IMR-90 (cell line): ENCODE results near the gene ZNF436. TPM values are rescaled to one million over a fixed set of nuclear protein-coding genes. Genes with fewer than 3 reads are reported as not detected.

Experiments
- ATAC-seq: fragments of 200-7000 bp; cut with Tn5 transposase; 2 replicates; pipeline ENCODE4 v1.9.1; 2020; ENCODE audit warnings: low read depth, mild to moderate bottlenecking, moderate library complexity
- BruUV-seq: library from RNA; stranded (reverse); fragments of 400-500 nt; replicated peaks from 2 replicates; lab custom pipeline; 2021; lab: Mats Ljungman, UMichigan
- CTCF ChIA-PET: fragments of 300-600 bp; formaldehyde crosslinking; extraction: SDS; loops from one replicate; lab custom pipeline; 2021; ENCODE audit warnings: antibody characterized with exemption; lab: Yijun Ruan, JAX
- POLR2A ChIA-PET: fragments of 300-600 bp; sonication (Branson Sonifier 250); formaldehyde crosslinking; loops from one replicate; lab custom pipeline; 2022; ENCODE audit warnings: antibody characterized with exemption; ENCODE audit not compliant: unreplicated experiment; lab: Charles Lee
- DNase-seq: peaks from one replicate; pipeline ENCODE4 v3.0.0; 2013
- H2AFZ ChIP-seq: replicated peaks from 2 replicates; pipeline ENCODE3; 2013; ENCODE audit warnings: low read length, mild to moderate bottlenecking; ENCODE audit not compliant: poor library complexity
- H2AK5ac ChIP-seq: 2 replicates; pipeline ENCODE4 v1.6.1; 2013; ENCODE audit warnings: low read depth, low read length, inconsistent platforms
- H2AK9ac ChIP-seq: replicated peaks from 2 replicates; pipeline ENCODE3; 2013; ENCODE audit warnings: mild to moderate bottlenecking, low read depth, low read length, moderate library complexity; ENCODE audit not compliant: poor library complexity
- H2BK120ac ChIP-seq: 2 replicates; pipeline ENCODE4 v1.6.1; 2013; ENCODE audit warnings: low read depth, low read length, inconsistent platforms
- H2BK15ac ChIP-seq: 3 replicates; pipeline ENCODE4 v1.6.1; 2013; ENCODE audit warnings: low read depth, low read length, inconsistent platforms
- H2BK20ac ChIP-seq: 2 replicates; pipeline ENCODE4 v1.6.1; 2013; ENCODE audit warnings: low read depth, mild to moderate bottlenecking, inconsistent platforms, low read length, moderate library complexity
- H2BK5ac ChIP-seq: 2 replicates; pipeline ENCODE4 v1.6.1; 2013; ENCODE audit warnings: mild to moderate bottlenecking, low read depth, low read length, inconsistent platforms; ENCODE audit not compliant: poor library complexity, severe bottlenecking
- H3K14ac ChIP-seq: replicated peaks from 2 replicates; pipeline ENCODE4 v1.6.1; 2013; ENCODE audit warnings: low read depth, low read length, inconsistent platforms
- H3K18ac ChIP-seq: 2 replicates; pipeline ENCODE4 v1.6.1; 2013; ENCODE audit warnings: low read depth, low read length, control low read depth
- H3K23ac ChIP-seq: 2 replicates; pipeline ENCODE4 v1.6.1; 2013; ENCODE audit warnings: low read depth, low read length, inconsistent platforms
- H3K27ac ChIP-seq: 2 replicates; pipeline ENCODE4 v1.5.1; 2013; ENCODE audit warnings: mild to moderate bottlenecking, control low read depth, low read length; ENCODE audit not compliant: insufficient read depth
- H3K27me3 ChIP-seq: 2 replicates; pipeline ENCODE4 v1.6.1; 2013; ENCODE audit warnings: low read length; ENCODE audit not compliant: control insufficient read depth, insufficient read depth
- H3K36me3 ChIP-seq: 2 replicates; pipeline ENCODE4 v1.6.1; 2013; ENCODE audit warnings: low read length, mixed read lengths; ENCODE audit not compliant: control insufficient read depth, insufficient read depth
- H3K4ac ChIP-seq: 2 replicates; pipeline ENCODE4 v1.6.1; 2013; ENCODE audit warnings: low read depth, low read length, inconsistent platforms
- H3K4me1 ChIP-seq: 2 replicates; pipeline ENCODE4 v1.6.1; 2013; ENCODE audit warnings: low read length, mixed read lengths; ENCODE audit not compliant: control insufficient read depth, insufficient read depth
- H3K4me2 ChIP-seq: 2 replicates; pipeline ENCODE4 v1.6.1; 2013; ENCODE audit warnings: low read depth, mild to moderate bottlenecking, control low read depth, low read length, moderate library complexity
- H3K4me3 ChIP-seq: 2 replicates; pipeline ENCODE4 v1.5.1; 2013; ENCODE audit warnings: low read depth, mild to moderate bottlenecking, control low read depth, low read length, moderate library complexity; ENCODE audit not compliant: insufficient read depth
- H3K56ac ChIP-seq: 2 replicates; pipeline ENCODE4 v1.6.1; 2013; ENCODE audit warnings: low read length, inconsistent platforms; ENCODE audit not compliant: insufficient read depth; ENCODE audit errors: extremely low read depth
- H3K79me1 ChIP-seq, 2 experiments: 2 replicates each; pipeline ENCODE4 v1.6.1; 2013; ENCODE audit warnings: low read length in 2 of 2, inconsistent platforms in 1 of 2, low read depth in 1 of 2
- H3K9ac ChIP-seq: 2 replicates; pipeline ENCODE4 v1.6.1; 2013; ENCODE audit warnings: low read depth, low read length, control low read depth
- H3K9me1 ChIP-seq: 2 replicates; pipeline ENCODE4 v1.6.1; 2013; ENCODE audit warnings: low read length, inconsistent platforms; ENCODE audit not compliant: insufficient read depth
- H3K9me3 ChIP-seq: 2 replicates; pipeline ENCODE4 v1.6.1; 2013; ENCODE audit warnings: low read length; ENCODE audit not compliant: control insufficient read depth, insufficient read depth
- H4K20me1 ChIP-seq: 2 replicates; pipeline ENCODE4 v1.6.1; 2013; ENCODE audit warnings: low read length, inconsistent platforms; ENCODE audit not compliant: insufficient read depth
- H4K5ac ChIP-seq: 2 replicates; pipeline ENCODE4 v1.6.1; 2013; ENCODE audit warnings: mild to moderate bottlenecking, low read depth, low read length, control low read depth
- H4K8ac ChIP-seq, 2 experiments: 2 replicates each; pipeline ENCODE4 v1.6.1; 2013; ENCODE audit warnings: low read depth in 2 of 2, low read length in 2 of 2, control low read depth in 1 of 2, inconsistent platforms in 1 of 2
- H4K91ac ChIP-seq: 2 replicates; pipeline ENCODE4 v1.6.1; 2013; ENCODE audit warnings: low read depth, low read length, inconsistent platforms; ENCODE audit not compliant: insufficient read depth
- BHLHE40 ChIP-seq: fragments of 150-350 bp; IDR thresholded peaks from 2 replicates; pipeline ENCODE4 v1.6.1; 2016; ENCODE audit warnings: mild to moderate bottlenecking, low read depth, low read length
- CEBPB ChIP-seq: IDR thresholded peaks from 2 replicates; pipeline ENCODE4 v1.6.1; 2012; ENCODE audit warnings: low read depth, low read length, improper control_type of control experiment
- CHD1 ChIP-seq: IDR thresholded peaks from 2 replicates; pipeline ENCODE4 v1.6.1; 2012; ENCODE audit warnings: low read depth, low read length, improper control_type of control experiment
- ELK1 ChIP-seq: fragments of 150-350 bp; IDR thresholded peaks from 2 replicates; pipeline ENCODE4 v1.6.1; 2016; ENCODE audit warnings: low read depth, mild to moderate bottlenecking, low read length, moderate library complexity, borderline replicate concordance
- FOS ChIP-seq: fragments of 150-350 bp; IDR thresholded peaks from 2 replicates; pipeline ENCODE4 v1.6.1; 2016; ENCODE audit warnings: low read depth, low read length
- MAFK ChIP-seq: IDR thresholded peaks from 2 replicates; pipeline ENCODE4 v1.6.1; 2012; ENCODE audit warnings: low read depth, low read length, improper control_type of control experiment
- MAZ ChIP-seq: IDR thresholded peaks from 2 replicates; pipeline ENCODE4 v1.6.1; 2012; ENCODE audit warnings: low read depth, mild to moderate bottlenecking, low read length, improper control_type of control experiment, moderate library complexity, borderline replicate concordance
- MXI1 ChIP-seq: IDR thresholded peaks from 2 replicates; pipeline ENCODE4 v1.6.1; 2012; ENCODE audit warnings: low read depth, mild to moderate bottlenecking, low read length, moderate library complexity, borderline replicate concordance
- NFE2L2 ChIP-seq: fragments of 150-350 bp; IDR thresholded peaks from 2 replicates; pipeline ENCODE4 v1.6.1; 2016; ENCODE audit warnings: low read depth, mild to moderate bottlenecking, low read length
- POLR2A ChIP-seq: IDR thresholded peaks from 2 replicates; pipeline ENCODE4 v1.6.1; 2012; ENCODE audit warnings: mild to moderate bottlenecking, low read depth, low read length
- RAD21 ChIP-seq: IDR thresholded peaks from 2 replicates; pipeline ENCODE4 v1.6.1; 2012; ENCODE audit warnings: low read length, improper control_type of control experiment
- RCOR1 ChIP-seq: IDR thresholded peaks from 2 replicates; pipeline ENCODE4 v1.6.1; 2012; ENCODE audit warnings: mild to moderate bottlenecking, low read length, improper control_type of control experiment; ENCODE audit not compliant: insufficient replicate concordance
- RFX5 ChIP-seq: IDR thresholded peaks from 2 replicates; pipeline ENCODE4 v1.8.0; 2012; ENCODE audit warnings: low read depth, mild to moderate bottlenecking, low read length, moderate library complexity
- SMC3 ChIP-seq: fragments of 150-350 bp; IDR thresholded peaks from 2 replicates; pipeline ENCODE4 v1.6.1; 2016; ENCODE audit warnings: low read depth, mild to moderate bottlenecking, antibody characterized with exemption, low read length, moderate library complexity
- WGBS, 2 experiments: methylation state at CpG; one replicate each; pipeline versions ENCODE4 v1.1.5 to v1.1.7; 2013; ENCODE audit warnings: missing lambda C conversion rate in 2 of 2; ENCODE audit not compliant: insufficient read length in 1 of 2; ENCODE audit errors: extremely low coverage in 2 of 2; 5-methylcytosine and 5-hydroxymethylcytosine counted together
- dilution Hi-C: fragments of 300-500 bp; cut with HindIII; formaldehyde crosslinking; loops from one replicate; pipeline ENCODE4 v1.14.3; 2018; ENCODE audit warnings: low sequenced_read_pairs; ENCODE audit not compliant: unreplicated experiment
- in situ Hi-C: fragments of 300-500 bp; cut with MboI; formaldehyde crosslinking; loops from 3 replicates; pipeline ENCODE4 v1.14.3; 2019; ENCODE audit warnings: low sequenced_read_pairs, inconsistent platforms, mixed read lengths
- intact Hi-C: fragments of 100-400 bp; cut with micrococcal nuclease; formaldehyde crosslinking; loops from 2 replicates; pipeline ENCODE4 v1.10.0; 2022
- polyA plus RNA-seq, 3 experiments: library from polyadenylated mRNA; depleted of rRNA; stranded (reverse); fragments of >200 nt; gene quantifications; 2 replicates each; pipeline ENCODE4 v1.2.3, GENCODE V29; 2012; ENCODE audit warnings: low replicate concordance in 1 of 3
- total RNA-seq: library from RNA; depleted of rRNA; stranded (reverse); fragments of >200 nt; gene quantifications from 2 replicates; pipeline ENCODE4 v1.2.3, GENCODE V29; 2012
- TF ChIP-seq, protein P1 (sequence below): conservative IDR thresholded peaks from 2 replicates; pipeline ENCODE4 v1.5.1; 2012; ENCODE audit warnings: mild to moderate bottlenecking, low read depth, low read length, improper control_type of control experiment

ZNF436 gene
- total and polyA plus RNA-seq, 2 of the 4 experiments (the other 2 are of a cell fraction), result 5.3 to 14.3 TPM

GRCh38 chr1:23403735-23404486, 34.3 kb upstream of the ZNF436 start:
- dilution Hi-C loops (no loop called here), intact Hi-C loops (loop anchor here (1.0 to 5.0 kb wide), 4 partner anchors 35 to 427 kb away; partner anchors contain the start of genes HNRNPR and ZNF436), in situ Hi-C loops (no loop called here)
- Histone ChIP-seq H2AK5ac (peak overlapping the region; percentile 74), H4K8ac (peak overlapping the region in 1 of 2 experiments; percentile 81; a peak in 3 of 4 replicates), H2BK5ac (peak overlapping the region; percentile 54), H3K9me3 (no peaks in the 10 kb centered on the region), H3K4me3 (no peak overlapping the region), H2BK15ac (peak overlapping the region; percentile 23; the same call in 1 of the 3 replicates), H2BK120ac (peak overlapping the region; percentile 86), H3K4me2 (peak overlapping the region; percentile 63), H2BK20ac (peak overlapping the region; percentile 83), H3K14ac (peak overlapping the region; percentile 63), H3K4ac (peak overlapping the region; percentile 80), H3K36me3 (peaks cover 2% of the 10 kb centered on the region; the same call in 1 of the 2 replicates), H3K4me1 (peaks cover 21% of the 10 kb centered on the region), H2AK9ac (peak overlapping the region; percentile 87), H3K9me1 (peaks cover 20% of the 10 kb centered on the region), H3K27ac (peak overlapping the region; percentile 23), H2AFZ (peak overlapping the region; percentile 89), H4K20me1 (peaks cover 3% of the 10 kb centered on the region; the same call in 1 of the 2 replicates), H4K91ac (peak overlapping the region; percentile 61), H4K5ac (peak overlapping the region; percentile 37; the same call in 1 of the 2 replicates), H3K79me1 (0 out of 4 replicates have a peak, but pooled peaks cover 0 to 4% of the 10 kb centered on the region in 2 experiments), H3K56ac (peak overlapping the region; percentile 40), H3K27me3 (no peaks in the 10 kb centered on the region), H3K18ac (peak overlapping the region; percentile 14; the same call in 1 of the 2 replicates), H3K9ac (no peak overlapping the region), H3K23ac (peak overlapping the region; percentile 80; the same call in 1 of the 2 replicates)
- DNase-seq (peak; percentile 89), ATAC-seq (peak; percentile 89)
- POLR2A ChIA-PET, result interaction anchor here (1.0 kb wide), 2 partner anchors 9 to 36 kb away, joined by 4 to 19 read pairs; no protein-coding TSS in a partner anchor
- CTCF ChIA-PET, result interaction anchor here (0.6 to 2.3 kb wide), 14 partner anchors 9 to 426 kb away, joined by 3 to 16 read pairs (median 6); partner anchors contain the start of genes HNRNPR and ZNF436
- WGBS, 2 experiments, result 2% methylated on average over 9 of the region's 19 CpGs; no CpG with 5 or more reads in 1 of the 2 experiments
- no TSS peak for BruUV-seq
- TF ChIP-seq RAD21, result peak; percentile 93
- no peak for TF ChIP-seq RCOR1
- TF ChIP-seq POLR2A, result no peak
- no peak for TF ChIP-seq MXI1
- TF ChIP-seq CHD1, result no peak
- TF ChIP-seq NFE2L2, result no peak
- peak; percentile 56; the same call in 1 of the 2 replicates for TF ChIP-seq BHLHE40
- TF ChIP-seq ELK1, result no peak
- peak; percentile 61; the same call in 1 of the 2 replicates for TF ChIP-seq MAZ
- no peak for TF ChIP-seq RFX5
- TF ChIP-seq MAFK, result no peak
- TF ChIP-seq, protein P1, sequence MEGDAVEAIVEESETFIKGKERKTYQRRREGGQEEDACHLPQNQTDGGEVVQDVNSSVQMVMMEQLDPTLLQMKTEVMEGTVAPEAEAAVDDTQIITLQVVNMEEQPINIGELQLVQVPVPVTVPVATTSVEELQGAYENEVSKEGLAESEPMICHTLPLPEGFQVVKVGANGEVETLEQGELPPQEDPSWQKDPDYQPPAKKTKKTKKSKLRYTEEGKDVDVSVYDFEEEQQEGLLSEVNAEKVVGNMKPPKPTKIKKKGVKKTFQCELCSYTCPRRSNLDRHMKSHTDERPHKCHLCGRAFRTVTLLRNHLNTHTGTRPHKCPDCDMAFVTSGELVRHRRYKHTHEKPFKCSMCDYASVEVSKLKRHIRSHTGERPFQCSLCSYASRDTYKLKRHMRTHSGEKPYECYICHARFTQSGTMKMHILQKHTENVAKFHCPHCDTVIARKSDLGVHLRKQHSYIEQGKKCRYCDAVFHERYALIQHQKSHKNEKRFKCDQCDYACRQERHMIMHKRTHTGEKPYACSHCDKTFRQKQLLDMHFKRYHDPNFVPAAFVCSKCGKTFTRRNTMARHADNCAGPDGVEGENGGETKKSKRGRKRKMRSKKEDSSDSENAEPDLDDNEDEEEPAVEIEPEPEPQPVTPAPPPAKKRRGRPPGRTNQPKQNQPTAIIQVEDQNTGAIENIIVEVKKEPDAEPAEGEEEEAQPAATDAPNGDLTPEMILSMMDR, result peak; percentile 89
- TF ChIP-seq SMC3, result peak; percentile 85
- no peak for TF ChIP-seq FOS
- TF ChIP-seq CEBPB, result no peak
